ENCODE results near the gene RNF150.
"Not testable (repeated sequence)": the region's sequence is repeated elsewhere in the genome, so short reads cannot be mapped to it uniquely, and the experiment has no call there.

RNF150 gene

GRCh38 chr4:140856621-140857062 is 276.6 kb downstream of the RNF150 start:
- DNase-seq, result peak; percentile 19

- no peak for DNase-seq
Observed at GRCh38 chr4:140854168-140854567, 279.1 kb downstream of the RNF150 start.

GRCh38 chr4:140851804-140852203 is 281.5 kb downstream of the RNF150 start:
- DNase-seq, result no peak

- peak; percentile 81 for DNase-seq
Observed at GRCh38 chr4:140851032-140851636, 282.1 kb downstream of the RNF150 start.

- no peak for DNase-seq
Observed at GRCh38 chr4:140849526-140849925, 283.7 kb downstream of the RNF150 start.

GRCh38 chr4:140846736-140847135 is 286.5 kb downstream of the RNF150 start:
- no peak for DNase-seq

GRCh38 chr4:140844061-140844460 is 289.2 kb downstream of the RNF150 start:
- no peak for DNase-seq

GRCh38 chr4:140841186-140841585 is 292.1 kb downstream of the RNF150 start:
- DNase-seq, result no peak

GRCh38 chr4:140839888-140840790 is 293.1 kb downstream of the RNF150 start:
- DNase-seq, result peak; percentile 42

- DNase-seq, result no peak
Observed at GRCh38 chr4:140839406-140839805, 293.9 kb downstream of the RNF150 start.

GRCh38 chr4:140837736-140838135 is 295.5 kb downstream of the RNF150 start:
- no peak for DNase-seq

- no peak for DNase-seq
Observed at GRCh38 chr4:140834839-140835495, 298.3 kb downstream of the RNF150 start.

GRCh38 chr4:140833280-140833679 is 300.0 kb downstream of the RNF150 start:
- no peak for DNase-seq

GRCh38 chr4:140829825-140830224 is 303.4 kb downstream of the RNF150 start:
- no peak for DNase-seq

- DNase-seq, result no peak
Observed at GRCh38 chr4:140826701-140827027, 306.6 kb downstream of the RNF150 start.

- not testable (repeated sequence) for DNase-seq
Observed at GRCh38 chr4:140820520-140820919, 312.7 kb downstream of the RNF150 start.

GRCh38 chr4:140819610-140820009 is 313.7 kb downstream of the RNF150 start:
- DNase-seq, result no peak

- no peak for DNase-seq
Observed at GRCh38 chr4:140818433-140818832, 314.8 kb downstream of the RNF150 start.

- DNase-seq, result no peak
Observed at GRCh38 chr4:140816806-140817510, 316.3 kb downstream of the RNF150 start.

- DNase-seq, result peak; percentile 66
Observed at GRCh38 chr4:140813804-140814203, 319.5 kb downstream of the RNF150 start.

- peak; percentile 3 for DNase-seq
Observed at GRCh38 chr4:140812916-140813315, 320.4 kb downstream of the RNF150 start.

- DNase-seq, result peak; percentile 92
Observed at GRCh38 chr4:140811429-140811828, 321.8 kb downstream of the RNF150 start.

GRCh38 chr4:140810591-140811169 is 322.6 kb downstream of the RNF150 start:
- not testable (repeated sequence) for DNase-seq

Data from NCI-H82 (cell line).